ENCODE measurements around the gene PTGES3L. TPM values are rescaled to one million over a fixed set of nuclear protein-coding genes. Genes with fewer than 3 reads are reported as not detected.
"Not testable (repeated sequence)": the region's sequence is repeated elsewhere in the genome, so short reads cannot be mapped to it uniquely, and the experiment has no call there.

Gene PTGES3L
- polyA plus RNA-seq, 1 donor = 3.4 TPM

- not testable (repeated sequence) for H3K4me3 ChIP-seq (ENCODE audit: low read length); H3K9me3 ChIP-seq (ENCODE audit: control insufficient read depth, low read depth, low read length); H3K27ac ChIP-seq (ENCODE audit: low read length); H3K4me1 ChIP-seq (ENCODE audit: control insufficient read depth, insufficient read depth, low read length); DNase-seq; H3K27me3 ChIP-seq (ENCODE audit: control insufficient read depth, insufficient read depth, low read length)
- H3K36me3 ChIP-seq (ENCODE audit: control insufficient read depth, insufficient read depth, low read length) = peaks cover 40% of the 10 kb centered on the region
- no CpG with 5 or more reads among the region's 10 CpGs for WGBS (ENCODE audit: insufficient coverage, low lambda C conversion rate)
Measured at GRCh38 chr17:42993913-42994312, 14.0 kb upstream of the PTGES3L start.

GRCh38 chr17:42992872-42993271 is 13.0 kb upstream of the PTGES3L start:
- Histone ChIP-seq H3K27ac (ENCODE audit: low read length) (no peak overlapping the region), H3K4me1 (ENCODE audit: control insufficient read depth, insufficient read depth, low read length) (no peaks in the 10 kb centered on the region), H3K36me3 (ENCODE audit: control insufficient read depth, insufficient read depth, low read length) (peaks cover 50% of the 10 kb centered on the region), H3K9me3 (ENCODE audit: control insufficient read depth, low read depth, low read length) (no peaks in the 10 kb centered on the region), H3K27me3 (ENCODE audit: control insufficient read depth, insufficient read depth, low read length) (no peaks in the 10 kb centered on the region), H3K4me3 (ENCODE audit: low read length) (no peak overlapping the region)
- DNase-seq = no peak
- no CpG with 5 or more reads among the region's 5 CpGs for WGBS (ENCODE audit: insufficient coverage, low lambda C conversion rate)

GRCh38 chr17:42991471-42991870 is 11.6 kb upstream of the PTGES3L start:
- DNase-seq = no peak
- no peak overlapping the region for H3K4me3 ChIP-seq (ENCODE audit: low read length)
- no peaks in the 10 kb centered on the region for H3K27me3 ChIP-seq (ENCODE audit: control insufficient read depth, insufficient read depth, low read length)
- no peaks in the 10 kb centered on the region for H3K4me1 ChIP-seq (ENCODE audit: control insufficient read depth, insufficient read depth, low read length)
- H3K9me3 ChIP-seq (ENCODE audit: control insufficient read depth, low read depth, low read length) = no peaks in the 10 kb centered on the region
- no CpG with 5 or more reads among the region's 6 CpGs for WGBS (ENCODE audit: insufficient coverage, low lambda C conversion rate)
- H3K36me3 ChIP-seq (ENCODE audit: control insufficient read depth, insufficient read depth, low read length) = peaks cover 63% of the 10 kb centered on the region
- H3K27ac ChIP-seq (ENCODE audit: low read length) = no peak overlapping the region

GRCh38 chr17:42989726-42990652 is 10.1 kb upstream of the PTGES3L start:
- Histone ChIP-seq H3K4me3 (ENCODE audit: low read length) (no peak overlapping the region), H3K9me3 (ENCODE audit: control insufficient read depth, low read depth, low read length) (no peaks in the 10 kb centered on the region), H3K36me3 (ENCODE audit: control insufficient read depth, insufficient read depth, low read length) (peaks cover 71% of the 10 kb centered on the region), H3K27me3 (ENCODE audit: control insufficient read depth, insufficient read depth, low read length) (no peaks in the 10 kb centered on the region), H3K27ac (ENCODE audit: low read length) (no peak overlapping the region), H3K4me1 (ENCODE audit: control insufficient read depth, insufficient read depth, low read length) (no peaks in the 10 kb centered on the region)
- WGBS (ENCODE audit: insufficient coverage, low lambda C conversion rate) = no CpG with 5 or more reads among the region's 6 CpGs
- no peak for DNase-seq

- Histone ChIP-seq H3K27ac (ENCODE audit: low read length) (no peak overlapping the region), H3K27me3 (ENCODE audit: control insufficient read depth, insufficient read depth, low read length) (no peaks in the 10 kb centered on the region), H3K4me1 (ENCODE audit: control insufficient read depth, insufficient read depth, low read length) (no peaks in the 10 kb centered on the region), H3K36me3 (ENCODE audit: control insufficient read depth, insufficient read depth, low read length) (peaks cover 68% of the 10 kb centered on the region), H3K9me3 (ENCODE audit: control insufficient read depth, low read depth, low read length) (no peaks in the 10 kb centered on the region), H3K4me3 (ENCODE audit: low read length) (no peak overlapping the region)
- DNase-seq = no peak
- WGBS (ENCODE audit: insufficient coverage, low lambda C conversion rate) = no CpG with 5 or more reads among the region's 5 CpGs
Measured at GRCh38 chr17:42989141-42989540, 9.3 kb upstream of the PTGES3L start.

- peaks cover 8% of the 10 kb centered on the region for H3K4me1 ChIP-seq (ENCODE audit: control insufficient read depth, insufficient read depth, low read length)
- H3K27me3 ChIP-seq (ENCODE audit: control insufficient read depth, insufficient read depth, low read length) = no peaks in the 10 kb centered on the region
- 0% methylated on average over 1 of the region's 1 CpG for WGBS (ENCODE audit: insufficient coverage, low lambda C conversion rate)
- no peak overlapping the region for H3K4me3 ChIP-seq (ENCODE audit: low read length)
- H3K36me3 ChIP-seq (ENCODE audit: control insufficient read depth, insufficient read depth, low read length) = peaks cover 43% of the 10 kb centered on the region
- H3K9me3 ChIP-seq (ENCODE audit: control insufficient read depth, low read depth, low read length) = no peaks in the 10 kb centered on the region
- DNase-seq = no peak
- no peak overlapping the region for H3K27ac ChIP-seq (ENCODE audit: low read length)
Measured at GRCh38 chr17:42985225-42985624, 5.3 kb upstream of the PTGES3L start.

GRCh38 chr17:42982266-42982665 is 2.4 kb upstream of the PTGES3L start:
- H3K36me3 ChIP-seq (ENCODE audit: control insufficient read depth, insufficient read depth, low read length) = peaks cover 15% of the 10 kb centered on the region
- no peak for DNase-seq
- no peak overlapping the region for H3K27ac ChIP-seq (ENCODE audit: low read length)

GRCh38 chr17:42980766-42981397 is 1.0 kb upstream of the PTGES3L start:
- Histone ChIP-seq H3K36me3 (ENCODE audit: control insufficient read depth, insufficient read depth, low read length) (peaks cover 4% of the 10 kb centered on the region), H3K27me3 (ENCODE audit: control insufficient read depth, insufficient read depth, low read length) (no peaks in the 10 kb centered on the region), H3K4me1 (ENCODE audit: control insufficient read depth, insufficient read depth, low read length) (peaks cover 13% of the 10 kb centered on the region), H3K27ac (ENCODE audit: low read length) (peak overlapping the region; percentile 85), H3K9me3 (ENCODE audit: control insufficient read depth, low read depth, low read length) (no peaks in the 10 kb centered on the region), H3K4me3 (ENCODE audit: low read length) (peak overlapping the region; percentile 91)
- DNase-seq = peak; percentile 43 to 75
- WGBS (ENCODE audit: insufficient coverage, low lambda C conversion rate) = no CpG with 5 or more reads among the region's 67 CpGs

More at GRCh38 chr17:42982266-42982665, 2.4 kb upstream of the PTGES3L start:
- no peak overlapping the region for H3K4me3 ChIP-seq (ENCODE audit: low read length)
- H3K27me3 ChIP-seq (ENCODE audit: control insufficient read depth, insufficient read depth, low read length) = no peaks in the 10 kb centered on the region
- H3K4me1 ChIP-seq (ENCODE audit: control insufficient read depth, insufficient read depth, low read length) = peaks cover 13% of the 10 kb centered on the region
- H3K9me3 ChIP-seq (ENCODE audit: control insufficient read depth, low read depth, low read length) = no peaks in the 10 kb centered on the region

- DNase-seq = peak; percentile 95
- WGBS (ENCODE audit: insufficient coverage, low lambda C conversion rate) = no CpG with 5 or more reads among the region's 39 CpGs
- H3K9me3 ChIP-seq (ENCODE audit: control insufficient read depth, low read depth, low read length) = no peaks in the 10 kb centered on the region
- peak within 1 kb of the TSS; percentile 91 for H3K4me3 ChIP-seq (ENCODE audit: low read length)
- peaks cover 13% of the 10 kb centered on the region for H3K4me1 ChIP-seq (ENCODE audit: control insufficient read depth, insufficient read depth, low read length)
- H3K36me3 ChIP-seq (ENCODE audit: control insufficient read depth, insufficient read depth, low read length) = no peaks in the 10 kb centered on the region
- H3K27me3 ChIP-seq (ENCODE audit: control insufficient read depth, insufficient read depth, low read length) = no peaks in the 10 kb centered on the region
- H3K27ac ChIP-seq (ENCODE audit: low read length) = peak within 1 kb of the TSS; percentile 85
Measured at GRCh38 chr17:42980274-42980765, 440 bp upstream of the PTGES3L start, which contains the start of gene RUNDC1. Gene RUNDC1, plus strand, starts transcription at chr17:42980565. Its CDS starts 12 bp downstream, at chr17:42980577.

GRCh38 chr17:42975701-42976100 is 4.2 kb downstream of the PTGES3L start:
- H3K9me3 ChIP-seq (ENCODE audit: control insufficient read depth, low read depth, low read length); H3K27ac ChIP-seq (ENCODE audit: low read length); H3K36me3 ChIP-seq (ENCODE audit: control insufficient read depth, insufficient read depth, low read length); H3K4me3 ChIP-seq (ENCODE audit: low read length); DNase-seq; H3K27me3 ChIP-seq (ENCODE audit: control insufficient read depth, insufficient read depth, low read length); H3K4me1 ChIP-seq (ENCODE audit: control insufficient read depth, insufficient read depth, low read length): not testable (repeated sequence)
- 98% methylated on average over 7 of the region's 16 CpGs for WGBS (ENCODE audit: insufficient coverage, low lambda C conversion rate)

Measured in large intestine (tissue), 3 donors.